Hepatocyte (in vitro differentiated cells): ENCODE data around the gene FCMR. TPM values are rescaled to one million over a fixed set of nuclear protein-coding genes. Genes with fewer than 3 reads are reported as not detected.

Experiments used
- DNase-seq: peaks from one replicate; pipeline ENCODE4 v3.0.0-alpha.2; 2016; ENCODE audit warnings: low spot score
- H2AFZ ChIP-seq: fragments of 200-600 bp; sonication (generic); 2 replicates; pipeline ENCODE4 v1.6.0; 2016; ENCODE audit warnings: antibody characterized with exemption, mild to moderate bottlenecking
- H3K27ac ChIP-seq: fragments of 200-600 bp; sonication (generic); 2 replicates; pipeline ENCODE4 v1.5.1; 2016; ENCODE audit warnings: mild to moderate bottlenecking
- H3K27me3 ChIP-seq: fragments of 200-600 bp; sonication (generic); 2 replicates; pipeline ENCODE4 v1.6.1; 2016
- H3K36me3 ChIP-seq: fragments of 200-600 bp; sonication (generic); replicated peaks from 2 replicates; pipeline ENCODE4 v1.5.1; 2016; ENCODE audit warnings: low read depth; ENCODE audit not compliant: insufficient read depth
- H3K4me1 ChIP-seq: fragments of 200-600 bp; sonication (generic); 2 replicates; pipeline ENCODE4 v1.5.1; 2016; ENCODE audit warnings: mild to moderate bottlenecking, moderate library complexity; ENCODE audit not compliant: insufficient read depth
- H3K4me2 ChIP-seq: fragments of 200-600 bp; sonication (generic); 2 replicates; pipeline ENCODE4 v1.6.0; 2016
- H3K4me3 ChIP-seq: fragments of 200-600 bp; sonication (generic); 2 replicates; pipeline ENCODE4 v1.5.1; 2016; ENCODE audit warnings: mild to moderate bottlenecking
- H3K79me2 ChIP-seq: fragments of 200-600 bp; sonication (generic); 2 replicates; pipeline ENCODE4 v1.6.0; 2017; ENCODE audit warnings: mild to moderate bottlenecking
- H3K9me2 ChIP-seq: fragments of 200-600 bp; sonication (generic); replicated peaks from 2 replicates; pipeline ENCODE4 v1.6.0; 2017; ENCODE audit warnings: mild to moderate bottlenecking; ENCODE audit not compliant: insufficient read depth
- H3K9me3 ChIP-seq: fragments of 200-600 bp; sonication (generic); 2 replicates; pipeline ENCODE4 v1.5.1; 2016; ENCODE audit warnings: low read depth, mild to moderate bottlenecking
- H4K20me1 ChIP-seq: fragments of 200-600 bp; sonication (generic); 2 replicates; pipeline ENCODE4 v1.6.0; 2016; ENCODE audit warnings: mild to moderate bottlenecking; ENCODE audit not compliant: insufficient read depth, poor library complexity, severe bottlenecking
- EZH2 ChIP-seq: fragments of 200-600 bp; sonication (generic); IDR thresholded peaks from 2 replicates; pipeline ENCODE4 v1.6.1; 2016; ENCODE audit warnings: antibody characterized with exemption, mild to moderate bottlenecking, borderline replicate concordance
- EZH2phosphoT487 ChIP-seq: fragments of 200-600 bp; sonication (generic); IDR thresholded peaks from one replicate; pipeline ENCODE4 v1.6.1; 2018; ENCODE audit warnings: antibody characterized with exemption, mild to moderate bottlenecking, low read depth, moderate library complexity; ENCODE audit not compliant: unreplicated experiment, severe bottlenecking
- WGBS: methylation state at CpG from one replicate; pipeline ENCODE4 v1.1.6; 2016; ENCODE audit warnings: low lambda C conversion rate; ENCODE audit errors: missing lambda C conversion rate; 5-methylcytosine and 5-hydroxymethylcytosine counted together
- polyA plus RNA-seq: library from polyadenylated mRNA; unstranded; fragments of >200 nt; fragmentation: Nextera tagmentation; extraction: Ambion mirVana; gene quantifications from 2 replicates; pipeline ENCODE4 v1.2.1, GENCODE V29; 2016
- total RNA-seq: library from RNA; depleted of rRNA; stranded (reverse); fragments of >200 nt; gene quantifications from 2 replicates; pipeline ENCODE4 v1.2.3, GENCODE V29; 2014
- TF ChIP-seq, protein P1 (sequence below): fragments of 200-600 bp; sonication (generic); IDR thresholded peaks from 2 replicates; pipeline ENCODE4 v1.5.1; 2016; ENCODE audit warnings: antibody characterized with exemption, mild to moderate bottlenecking; ENCODE audit not compliant: poor library complexity

The FCMR gene
- total and polyA plus RNA-seq, 2 experiments from 2014 or later = 0.71 to 0.97 TPM

- Histone ChIP-seq H4K20me1 (no peaks in the 10 kb centered on the region), H3K9me2 (no peaks in the 10 kb centered on the region), H3K9me3 (no peaks in the 10 kb centered on the region), H3K79me2 (no peaks in the 10 kb centered on the region), H3K27ac (no peak within 1 kb of the TSS), H3K4me2 (no peak within 1 kb of the TSS), H3K4me3 (no peak within 1 kb of the TSS), H3K36me3 (no peaks in the 10 kb centered on the region), H2AFZ (no peak within 1 kb of the TSS), H3K4me1 (no peaks in the 10 kb centered on the region), H3K27me3 (peaks cover 31% of the 10 kb centered on the region)
- peak; percentile 73 for DNase-seq
- 54% methylated on average over 19 of the region's 19 CpGs for WGBS
- TF ChIP-seq, protein P1, sequence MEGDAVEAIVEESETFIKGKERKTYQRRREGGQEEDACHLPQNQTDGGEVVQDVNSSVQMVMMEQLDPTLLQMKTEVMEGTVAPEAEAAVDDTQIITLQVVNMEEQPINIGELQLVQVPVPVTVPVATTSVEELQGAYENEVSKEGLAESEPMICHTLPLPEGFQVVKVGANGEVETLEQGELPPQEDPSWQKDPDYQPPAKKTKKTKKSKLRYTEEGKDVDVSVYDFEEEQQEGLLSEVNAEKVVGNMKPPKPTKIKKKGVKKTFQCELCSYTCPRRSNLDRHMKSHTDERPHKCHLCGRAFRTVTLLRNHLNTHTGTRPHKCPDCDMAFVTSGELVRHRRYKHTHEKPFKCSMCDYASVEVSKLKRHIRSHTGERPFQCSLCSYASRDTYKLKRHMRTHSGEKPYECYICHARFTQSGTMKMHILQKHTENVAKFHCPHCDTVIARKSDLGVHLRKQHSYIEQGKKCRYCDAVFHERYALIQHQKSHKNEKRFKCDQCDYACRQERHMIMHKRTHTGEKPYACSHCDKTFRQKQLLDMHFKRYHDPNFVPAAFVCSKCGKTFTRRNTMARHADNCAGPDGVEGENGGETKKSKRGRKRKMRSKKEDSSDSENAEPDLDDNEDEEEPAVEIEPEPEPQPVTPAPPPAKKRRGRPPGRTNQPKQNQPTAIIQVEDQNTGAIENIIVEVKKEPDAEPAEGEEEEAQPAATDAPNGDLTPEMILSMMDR = peak; percentile 59
- TF ChIP-seq EZH2phosphoT487 (no peak), EZH2 (no peak)
Measured at GRCh38 chr1:206864939-206865671, 56.6 kb downstream of the FCMR start, which contains the start of gene IL20. Gene IL20 (plus strand): TSS chr1:206865623. CDS start chr1:206865853, 230 bp downstream.

DNA sequence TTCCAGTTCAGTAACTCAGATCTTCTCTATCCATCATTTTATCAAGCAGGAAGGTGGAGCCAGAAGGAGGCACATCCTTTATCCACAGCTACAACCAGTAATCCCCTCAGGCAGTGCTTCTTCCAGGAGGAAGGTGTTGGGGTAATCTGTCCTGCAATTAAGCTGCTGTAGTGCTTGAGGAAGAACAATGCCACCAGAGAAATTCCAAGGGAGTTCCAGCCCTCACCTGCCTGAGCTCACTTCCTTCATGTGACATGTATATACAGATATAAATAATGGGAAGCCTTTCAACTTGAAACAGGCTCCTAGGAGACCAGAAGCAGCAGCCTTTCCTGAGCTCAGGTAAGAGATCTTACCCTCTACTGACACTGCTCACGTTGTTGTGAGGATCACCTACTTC lies 58.5 kb downstream of the FCMR start:
- 41% methylated on average over 1 of the region's 1 CpG for WGBS
- Histone ChIP-seq H3K9me3 (no peaks in the 10 kb centered on the region), H3K4me3 (no peak overlapping the region), H3K9me2 (no peaks in the 10 kb centered on the region), H4K20me1 (no peaks in the 10 kb centered on the region), H3K4me1 (no peaks in the 10 kb centered on the region), H3K79me2 (no peaks in the 10 kb centered on the region), H3K4me2 (no peak overlapping the region), H3K36me3 (no peaks in the 10 kb centered on the region), H3K27me3 (peaks cover 35% of the 10 kb centered on the region), H3K27ac (no peak overlapping the region), H2AFZ (no peak overlapping the region)
- TF ChIP-seq EZH2phosphoT487 = no peak
- TF ChIP-seq, protein P1 = no peak
- no peak for TF ChIP-seq EZH2
- DNase-seq = no peak

DNA sequence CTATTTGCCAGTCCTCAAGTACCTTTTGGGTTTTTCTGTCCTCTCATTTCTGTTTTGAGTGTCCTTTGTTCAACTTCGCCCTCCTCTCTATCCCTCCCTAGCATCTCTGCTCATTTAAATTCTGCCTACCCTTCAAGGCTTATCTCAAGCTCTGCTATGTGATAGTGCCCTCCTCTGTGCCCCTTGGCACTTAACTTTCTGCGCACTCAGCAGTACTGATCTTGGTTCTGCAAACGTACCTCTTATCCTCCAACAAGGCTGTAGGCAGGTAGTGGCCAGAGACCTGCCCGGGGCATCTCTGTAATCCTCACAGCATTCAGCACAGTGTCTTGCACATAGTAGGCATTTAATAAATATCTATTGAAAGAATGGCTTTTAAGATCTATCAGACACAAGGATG lies 61.6 kb downstream of the FCMR start:
- no peak for TF ChIP-seq EZH2phosphoT487
- TF ChIP-seq, protein P1 = no peak
- no peak for TF ChIP-seq EZH2
- Histone ChIP-seq H3K4me1 (no peaks in the 10 kb centered on the region), H3K27ac (no peak overlapping the region), H3K9me3 (no peaks in the 10 kb centered on the region), H3K4me2 (no peak overlapping the region), H3K4me3 (no peak overlapping the region), H3K27me3 (peaks cover 16% of the 10 kb centered on the region), H3K9me2 (no peaks in the 10 kb centered on the region), H3K79me2 (no peaks in the 10 kb centered on the region), H4K20me1 (no peaks in the 10 kb centered on the region), H2AFZ (no peak overlapping the region), H3K36me3 (no peaks in the 10 kb centered on the region)
- WGBS = 96% methylated on average over 4 of the region's 4 CpGs
- no peak for DNase-seq
